ENCODE measurements around the gene RB1.
A peak's percentile ranks its signal among the peaks of the same experiment; 100 is the strongest.
"Not testable (repeated sequence)": the region's sequence is repeated elsewhere in the genome, so short reads cannot be mapped to it uniquely, and the experiment has no call there.

The RB1 gene

DNA sequence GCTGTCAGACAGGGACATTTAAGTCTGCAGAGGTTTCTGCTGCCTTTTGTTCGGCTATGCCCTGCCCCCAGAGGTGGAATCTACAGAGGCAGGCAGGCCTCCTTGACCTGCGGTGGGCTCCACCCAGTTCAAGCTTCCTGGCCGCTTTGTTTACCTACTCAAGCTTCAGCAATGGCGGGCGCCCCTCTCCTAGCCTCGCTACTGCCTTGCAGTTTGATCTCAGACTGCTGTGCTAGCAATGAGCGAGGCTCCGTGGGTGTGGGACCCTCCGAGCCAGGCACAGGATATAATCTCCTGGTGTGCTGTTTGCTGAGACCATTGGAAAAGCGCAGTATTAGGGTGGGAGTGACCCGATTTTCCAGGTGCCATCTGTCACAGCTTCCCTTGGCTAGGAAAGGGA is 35.6 kb downstream of the RB1 start:
- not testable (repeated sequence) for H3K36me3 Mint-ChIP-seq (ENCODE audit: insufficient read depth); DNase-seq; H3K4me3 Mint-ChIP-seq; H3K27me3 Mint-ChIP-seq; ATAC-seq (replicated peaks); H3K27ac Mint-ChIP-seq; H3K9me3 Mint-ChIP-seq
- H3K4me1 Mint-ChIP-seq (ENCODE audit: low read depth in 2 of 2): peaks cover 4 to 16% of the 10 kb centered on the region in 2 donors

DNA sequence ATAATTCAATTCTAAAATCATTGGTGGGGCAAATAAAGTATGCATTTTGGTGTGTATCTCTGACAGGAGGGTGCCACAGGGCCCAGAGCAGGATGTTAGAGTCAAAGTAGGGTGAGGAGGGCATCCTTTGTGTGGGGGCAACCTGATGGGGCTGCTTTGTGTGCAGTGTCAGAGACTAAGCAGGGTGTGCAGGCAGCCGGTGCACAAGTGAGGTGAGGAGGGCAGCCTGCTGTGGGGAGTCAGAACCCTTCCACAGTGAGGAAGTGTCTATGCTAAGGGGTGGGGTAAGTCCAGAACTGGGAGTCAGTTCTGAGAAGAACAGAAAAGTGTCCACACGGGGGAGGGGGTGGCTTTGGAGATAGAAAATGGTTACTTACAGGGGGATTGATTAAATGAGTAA is 40.7 kb downstream of the RB1 start:
- ATAC-seq (replicated peaks): no peak
- Mint-ChIP-seq H3K36me3 (ENCODE audit: insufficient read depth) (peaks cover 21% of the 10 kb centered on the region), H3K27me3 (no peaks in the 10 kb centered on the region), H3K4me1 (ENCODE audit: low read depth in 2 of 2) (peaks cover 0 to 22% of the 10 kb centered on the region in 2 donors), H3K4me3 (no peak overlapping the region), H3K27ac (no peak overlapping the region), H3K9me3 (no peaks in the 10 kb centered on the region)
- no peak for DNase-seq

DNA sequence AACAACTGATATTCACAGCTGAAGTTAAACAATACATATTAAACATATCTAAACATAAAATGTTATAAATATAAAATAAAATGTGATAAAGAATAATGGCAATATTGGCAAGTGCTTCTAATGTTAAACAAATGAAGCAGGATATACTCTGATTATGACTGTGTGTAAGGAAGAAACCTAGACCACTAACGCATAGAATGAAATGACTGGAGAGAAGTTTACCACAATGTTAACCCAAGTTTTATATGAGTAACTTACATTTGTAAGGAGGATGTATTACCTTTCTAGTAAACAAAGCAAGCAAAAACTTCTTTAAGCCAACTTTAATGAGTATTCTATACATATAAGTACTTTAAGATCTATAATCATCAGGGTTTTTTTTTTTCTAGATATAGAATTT is 43.0 kb downstream of the RB1 start:
- no peak for DNase-seq
- Mint-ChIP-seq H3K9me3 (no peaks in the 10 kb centered on the region), H3K4me1 (ENCODE audit: low read depth in 2 of 2) (peaks cover 0 to 27% of the 10 kb centered on the region in 2 donors), H3K4me3 (no peak overlapping the region), H3K27ac (no peak overlapping the region), H3K36me3 (ENCODE audit: insufficient read depth) (peaks cover 25% of the 10 kb centered on the region), H3K27me3 (no peaks in the 10 kb centered on the region)
- no peak for ATAC-seq (replicated peaks)

DNA sequence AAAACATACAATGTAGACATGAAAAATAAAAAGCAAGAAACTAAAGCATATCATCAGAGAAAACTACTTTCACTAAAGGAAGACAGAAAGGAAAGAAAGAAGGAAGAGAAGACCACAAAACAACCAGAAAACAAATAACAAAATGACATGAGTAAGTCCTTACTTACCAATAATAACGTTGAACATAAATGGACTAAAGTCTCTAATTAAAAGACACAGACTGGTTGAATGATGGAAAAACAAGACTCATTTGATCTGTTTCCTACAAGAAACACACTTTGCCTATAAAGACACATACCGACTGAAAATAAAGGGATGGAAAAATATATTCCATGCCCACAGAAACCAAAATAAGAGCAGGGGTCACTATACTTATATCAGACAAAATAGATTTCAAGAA is 46.0 kb downstream of the RB1 start:
- Mint-ChIP-seq H3K4me3 (no peak overlapping the region), H3K9me3 (peaks cover 2 to 8% of the 10 kb centered on the region in 2 donors), H3K4me1 (ENCODE audit: low read depth in 2 of 2) (peaks cover 0 to 23% of the 10 kb centered on the region in 2 donors), H3K36me3 (ENCODE audit: insufficient read depth) (peaks cover 22% of the 10 kb centered on the region), H3K27me3 (no peaks in the 10 kb centered on the region), H3K27ac (no peak overlapping the region)
- ATAC-seq (replicated peaks) (no peak), DNase-seq (no peak)

DNA sequence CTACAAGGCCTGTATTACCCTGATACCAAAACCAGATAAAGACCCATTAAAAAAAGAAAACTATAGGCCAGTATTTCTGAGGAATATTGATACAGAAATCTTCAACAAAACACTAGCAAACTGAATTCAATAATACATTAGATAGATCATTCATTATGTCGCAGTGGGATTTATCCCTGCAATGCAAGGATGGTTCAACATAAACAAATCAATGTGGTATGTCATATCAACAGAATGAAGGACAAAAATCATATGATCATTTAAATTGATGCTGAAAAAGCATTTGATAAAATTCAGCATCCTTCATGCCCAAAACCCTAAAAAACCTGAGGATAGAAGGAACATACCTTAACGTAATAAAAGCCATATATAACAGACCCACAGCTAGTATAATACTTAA is 50.0 kb downstream of the RB1 start:
- peaks cover 14% of the 10 kb centered on the region for H3K36me3 Mint-ChIP-seq (ENCODE audit: insufficient read depth)
- ATAC-seq (replicated peaks) (no peak), DNase-seq (no peak)
- peaks cover 4 to 8% of the 10 kb centered on the region in 2 donors for H3K9me3 Mint-ChIP-seq
- H3K4me1 Mint-ChIP-seq (ENCODE audit: low read depth in 2 of 2): peaks cover 2 to 9% of the 10 kb centered on the region in 2 donors
- no peaks in the 10 kb centered on the region for H3K27me3 Mint-ChIP-seq
- no peak overlapping the region for H3K27ac Mint-ChIP-seq
- H3K4me3 Mint-ChIP-seq: no peak overlapping the region

DNA sequence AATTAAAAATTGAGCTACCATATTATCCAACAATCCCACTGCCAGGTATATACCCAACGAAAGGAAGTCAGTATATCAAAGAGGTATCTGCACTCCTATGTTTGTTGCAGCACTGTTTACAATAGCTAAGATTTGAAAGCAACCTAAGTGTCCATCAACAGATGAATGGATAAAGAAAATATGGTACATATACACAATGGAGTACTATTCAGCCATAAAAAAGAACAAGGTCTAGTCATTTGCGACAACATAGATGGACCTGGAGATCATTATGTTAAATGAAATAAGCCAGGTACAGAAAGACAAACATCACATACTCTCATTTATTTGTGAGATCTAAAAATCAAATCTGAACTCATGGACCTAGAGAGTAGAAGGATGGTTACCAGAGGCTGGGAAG is 52.0 kb downstream of the RB1 start:
- ATAC-seq (replicated peaks); H3K9me3 Mint-ChIP-seq; H3K27me3 Mint-ChIP-seq; H3K4me3 Mint-ChIP-seq; DNase-seq; H3K36me3 Mint-ChIP-seq (ENCODE audit: insufficient read depth); H3K4me1 Mint-ChIP-seq (ENCODE audit: low read depth in 2 of 2): not testable (repeated sequence)
- H3K27ac Mint-ChIP-seq: peak overlapping the region in 1 of 2 donors; percentile 47

GRCh38 chr13:48356750-48357149 is 53.2 kb downstream of the RB1 start:
- DNase-seq (no peak), ATAC-seq (replicated peaks) (no peak)
- Mint-ChIP-seq H3K27ac (no peak overlapping the region), H3K4me3 (no peak overlapping the region), H3K9me3 (peaks cover 4 to 8% of the 10 kb centered on the region in 2 donors), H3K36me3 (ENCODE audit: insufficient read depth) (peaks cover 8% of the 10 kb centered on the region), H3K4me1 (ENCODE audit: low read depth in 2 of 2) (peaks cover 0 to 2% of the 10 kb centered on the region in 2 donors), H3K27me3 (no peaks in the 10 kb centered on the region)

- Mint-ChIP-seq H3K9me3 (peaks cover 0 to 4% of the 10 kb centered on the region in 2 donors), H3K4me1 (ENCODE audit: low read depth in 2 of 2) (peaks cover 0 to 9% of the 10 kb centered on the region in 2 donors), H3K27ac (peak overlapping the region in 1 of 2 donors; percentile 44), H3K27me3 (no peaks in the 10 kb centered on the region), H3K36me3 (ENCODE audit: insufficient read depth) (peaks cover 10% of the 10 kb centered on the region), H3K4me3 (no peak overlapping the region)
- DNase-seq (no peak), ATAC-seq (replicated peaks) (no peak)
Measured at GRCh38 chr13:48369988-48370387, 66.4 kb downstream of the RB1 start.

DNA sequence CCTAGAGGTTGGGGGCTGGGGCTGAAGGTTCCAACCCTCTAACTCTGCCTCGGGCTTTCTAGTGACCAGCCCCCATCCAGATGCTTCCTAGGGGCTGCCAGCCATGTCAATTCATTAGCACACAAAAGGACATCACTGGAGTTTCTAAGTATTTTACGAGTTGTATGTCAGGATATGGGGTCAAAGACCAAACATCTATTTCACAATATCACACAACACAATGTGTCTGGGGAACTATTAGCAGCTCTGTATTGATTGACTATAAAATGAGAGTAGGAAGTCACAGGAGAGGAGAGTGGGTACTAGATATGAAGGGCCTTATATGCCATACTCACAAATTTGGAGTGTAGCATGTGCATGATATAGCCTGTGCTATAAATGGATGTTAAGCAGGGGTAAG is 67.3 kb downstream of the RB1 start:
- Mint-ChIP-seq H3K4me3 (no peak overlapping the region), H3K9me3 (peaks cover 0 to 5% of the 10 kb centered on the region in 2 donors), H3K27ac (peak overlapping the region in 1 of 2 donors; percentile 23), H3K27me3 (no peaks in the 10 kb centered on the region), H3K36me3 (ENCODE audit: insufficient read depth) (peaks cover 14% of the 10 kb centered on the region), H3K4me1 (ENCODE audit: low read depth in 2 of 2) (peaks cover 0 to 9% of the 10 kb centered on the region in 2 donors)
- no peak for DNase-seq
- no peak for ATAC-seq (replicated peaks)

DNA sequence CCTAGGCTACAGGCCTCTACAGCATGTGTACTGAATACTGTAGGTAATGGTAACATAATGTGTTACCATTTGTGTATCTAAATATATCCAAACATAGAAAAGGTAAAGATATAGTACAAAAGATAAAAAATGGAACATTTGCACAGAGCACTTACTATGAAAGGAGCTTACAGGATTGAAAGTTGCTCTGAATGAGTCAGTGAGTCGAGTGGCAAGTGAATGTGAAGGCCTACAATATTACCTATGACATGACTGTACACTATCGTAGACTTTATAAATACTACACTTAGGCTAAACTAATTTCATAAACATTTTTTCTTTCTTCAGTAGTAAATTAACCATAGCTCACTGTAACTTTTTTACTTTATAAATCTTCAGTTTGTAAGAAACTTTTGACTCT is 74.3 kb downstream of the RB1 start:
- H3K9me3 Mint-ChIP-seq: peaks cover 0 to 5% of the 10 kb centered on the region in 2 donors
- no peaks in the 10 kb centered on the region for H3K4me1 Mint-ChIP-seq (ENCODE audit: low read depth in 2 of 2)
- H3K4me3 Mint-ChIP-seq: no peak overlapping the region
- no peak overlapping the region for H3K27ac Mint-ChIP-seq
- no peak for DNase-seq
- no peak for ATAC-seq (replicated peaks)
- peaks cover 36% of the 10 kb centered on the region for H3K36me3 Mint-ChIP-seq (ENCODE audit: insufficient read depth)
- H3K27me3 Mint-ChIP-seq: no peaks in the 10 kb centered on the region

- Mint-ChIP-seq H3K27me3 (no peaks in the 10 kb centered on the region), H3K4me3 (no peak overlapping the region), H3K36me3 (ENCODE audit: insufficient read depth) (peaks cover 36% of the 10 kb centered on the region), H3K4me1 (ENCODE audit: low read depth in 2 of 2) (peaks cover 0 to 3% of the 10 kb centered on the region in 2 donors), H3K9me3 (no peaks in the 10 kb centered on the region), H3K27ac (no peak overlapping the region)
- DNase-seq (no peak), ATAC-seq (replicated peaks) (no peak)
Measured at GRCh38 chr13:48380581-48380980, 77.0 kb downstream of the RB1 start.

- Mint-ChIP-seq H3K9me3 (no peaks in the 10 kb centered on the region), H3K4me3 (no peak overlapping the region), H3K4me1 (ENCODE audit: low read depth in 2 of 2) (peaks cover 3 to 4% of the 10 kb centered on the region in 2 donors), H3K27me3 (no peaks in the 10 kb centered on the region), H3K36me3 (ENCODE audit: insufficient read depth) (peaks cover 25% of the 10 kb centered on the region), H3K27ac (no peak overlapping the region)
- DNase-seq (no peak), ATAC-seq (replicated peaks) (no peak)
Measured at GRCh38 chr13:48383384-48383783, 79.8 kb downstream of the RB1 start.

DNA sequence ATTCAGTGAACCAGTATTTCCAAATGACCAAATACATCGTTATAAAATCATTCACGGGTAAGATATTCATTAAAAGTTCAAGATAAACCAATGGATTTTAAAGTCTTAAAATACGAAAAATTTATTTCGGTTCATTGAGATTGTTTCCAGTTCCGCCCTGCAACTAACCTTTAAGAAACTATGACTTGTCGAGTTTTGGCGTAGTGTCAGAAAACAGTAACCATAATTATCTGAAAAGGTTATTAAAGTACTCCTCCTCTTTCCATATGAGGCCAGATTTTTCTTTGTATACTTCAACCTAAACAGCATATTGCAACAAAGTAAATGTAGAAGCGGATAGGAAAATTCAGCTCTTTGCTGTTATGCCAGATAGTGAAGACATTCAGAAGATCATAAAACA is 83.3 kb downstream of the RB1 start:
- H3K36me3 Mint-ChIP-seq (ENCODE audit: insufficient read depth): peaks cover 9% of the 10 kb centered on the region
- no peak for ATAC-seq (replicated peaks)

DNA sequence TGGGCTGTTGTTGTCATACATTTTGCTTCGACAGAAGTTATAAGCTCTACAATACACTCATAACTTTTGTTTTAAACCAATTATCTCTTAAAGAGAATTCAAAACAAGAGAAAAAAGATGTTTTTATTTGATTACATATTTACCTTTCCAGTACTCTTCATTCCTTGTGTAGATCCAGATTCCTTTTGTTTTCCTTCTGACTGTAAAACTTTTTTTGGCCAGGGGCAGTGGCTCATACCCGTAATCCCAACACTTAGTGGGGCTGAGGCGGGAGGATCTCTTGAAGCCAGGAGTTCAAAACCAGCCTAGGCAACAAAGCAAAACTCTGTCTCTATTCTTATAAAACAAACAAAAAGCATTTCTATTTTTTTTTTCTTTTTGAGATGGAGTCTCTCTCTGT is 87.7 kb downstream of the RB1 start:
- H3K4me3 Mint-ChIP-seq: no peak overlapping the region
- peaks cover 0 to 7% of the 10 kb centered on the region in 2 donors for H3K9me3 Mint-ChIP-seq
- peaks cover 5% of the 10 kb centered on the region for H3K36me3 Mint-ChIP-seq (ENCODE audit: insufficient read depth)
- H3K4me1 Mint-ChIP-seq (ENCODE audit: low read depth in 2 of 2): peaks cover 8 to 16% of the 10 kb centered on the region in 2 donors
- no peak for ATAC-seq (replicated peaks)
- H3K27me3 Mint-ChIP-seq: no peaks in the 10 kb centered on the region
- DNase-seq: no peak
- H3K27ac Mint-ChIP-seq: no peak overlapping the region

More for the DNA sequence above, 83.3 kb downstream of the RB1 start:
- H3K4me3 Mint-ChIP-seq: no peak overlapping the region
- H3K9me3 Mint-ChIP-seq: no peaks in the 10 kb centered on the region
- peaks cover 11 to 13% of the 10 kb centered on the region in 2 donors for H3K4me1 Mint-ChIP-seq (ENCODE audit: low read depth in 2 of 2)
- no peak for DNase-seq
- no peaks in the 10 kb centered on the region for H3K27me3 Mint-ChIP-seq
- H3K27ac Mint-ChIP-seq: no peak overlapping the region

All from effector memory CD8-positive, alpha-beta T cell (primary cell).